PFSK-1 (cell line): Measurements from ENCODE around the gene LOXHD1.

Experiments used
- FOXP2 ChIP-seq: optimal IDR thresholded peaks from 2 replicates; pipeline ENCODE3; 2011; ENCODE audit warnings: borderline replicate concordance, control low read depth, inconsistent platforms; ENCODE audit not compliant: insufficient read depth; ENCODE audit errors: extremely low read length, extremely low read depth
- POLR2AphosphoS5 ChIP-seq: IDR thresholded peaks from 2 replicates; pipeline ENCODE4 v1.6.1; 2012; ENCODE audit warnings: low read depth, mild to moderate bottlenecking, control low read depth, low read length, moderate library complexity
- SIN3A ChIP-seq: IDR thresholded peaks from 2 replicates; pipeline ENCODE4 v1.6.1; 2012; ENCODE audit warnings: mild to moderate bottlenecking, low read length, moderate library complexity, borderline replicate concordance; ENCODE audit not compliant: insufficient read depth
- TAF1 ChIP-seq: IDR thresholded peaks from 2 replicates; pipeline ENCODE4 v1.6.1; 2012; ENCODE audit warnings: low read length, control low read depth, borderline replicate concordance; ENCODE audit not compliant: insufficient read depth
- TF ChIP-seq, protein P1 (sequence below), 2 experiments: IDR thresholded peaks; 2 replicates each; pipeline versions ENCODE4 v1.6.1 to v1.8.0; 2011 to 2012; ENCODE audit warnings: low read depth in 2 of 2, low read length in 2 of 2, control low read depth in 1 of 2, inconsistent platforms in 1 of 2, mild to moderate bottlenecking in 1 of 2, moderate library complexity in 1 of 2; ENCODE audit not compliant: insufficient read depth in 1 of 2

The LOXHD1 gene

DNA sequence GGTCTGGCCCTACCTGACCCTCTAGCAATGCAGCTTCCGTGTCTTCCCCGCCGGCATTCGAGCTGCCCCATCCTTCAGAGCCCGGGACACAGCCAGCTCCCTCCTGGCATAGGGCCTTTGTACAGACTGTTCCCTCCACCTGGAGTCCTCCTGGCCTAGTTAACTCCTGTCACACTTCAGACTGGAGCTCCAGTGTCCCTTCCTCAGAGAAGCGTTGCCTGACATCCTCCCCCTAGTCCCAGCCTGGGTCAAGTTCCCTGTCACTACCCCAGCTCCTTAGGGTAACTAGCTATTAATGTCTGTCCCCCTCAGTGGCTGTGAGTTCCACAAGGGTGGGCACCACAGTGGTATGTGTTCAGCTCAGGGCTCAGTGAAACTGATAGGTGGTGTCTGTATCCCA lies 45.5 kb upstream of the LOXHD1 start:
- no peak for TF ChIP-seq POLR2AphosphoS5
- TF ChIP-seq SIN3A, result no peak
- TF ChIP-seq FOXP2, result no peak
- TF ChIP-seq, protein P1, sequence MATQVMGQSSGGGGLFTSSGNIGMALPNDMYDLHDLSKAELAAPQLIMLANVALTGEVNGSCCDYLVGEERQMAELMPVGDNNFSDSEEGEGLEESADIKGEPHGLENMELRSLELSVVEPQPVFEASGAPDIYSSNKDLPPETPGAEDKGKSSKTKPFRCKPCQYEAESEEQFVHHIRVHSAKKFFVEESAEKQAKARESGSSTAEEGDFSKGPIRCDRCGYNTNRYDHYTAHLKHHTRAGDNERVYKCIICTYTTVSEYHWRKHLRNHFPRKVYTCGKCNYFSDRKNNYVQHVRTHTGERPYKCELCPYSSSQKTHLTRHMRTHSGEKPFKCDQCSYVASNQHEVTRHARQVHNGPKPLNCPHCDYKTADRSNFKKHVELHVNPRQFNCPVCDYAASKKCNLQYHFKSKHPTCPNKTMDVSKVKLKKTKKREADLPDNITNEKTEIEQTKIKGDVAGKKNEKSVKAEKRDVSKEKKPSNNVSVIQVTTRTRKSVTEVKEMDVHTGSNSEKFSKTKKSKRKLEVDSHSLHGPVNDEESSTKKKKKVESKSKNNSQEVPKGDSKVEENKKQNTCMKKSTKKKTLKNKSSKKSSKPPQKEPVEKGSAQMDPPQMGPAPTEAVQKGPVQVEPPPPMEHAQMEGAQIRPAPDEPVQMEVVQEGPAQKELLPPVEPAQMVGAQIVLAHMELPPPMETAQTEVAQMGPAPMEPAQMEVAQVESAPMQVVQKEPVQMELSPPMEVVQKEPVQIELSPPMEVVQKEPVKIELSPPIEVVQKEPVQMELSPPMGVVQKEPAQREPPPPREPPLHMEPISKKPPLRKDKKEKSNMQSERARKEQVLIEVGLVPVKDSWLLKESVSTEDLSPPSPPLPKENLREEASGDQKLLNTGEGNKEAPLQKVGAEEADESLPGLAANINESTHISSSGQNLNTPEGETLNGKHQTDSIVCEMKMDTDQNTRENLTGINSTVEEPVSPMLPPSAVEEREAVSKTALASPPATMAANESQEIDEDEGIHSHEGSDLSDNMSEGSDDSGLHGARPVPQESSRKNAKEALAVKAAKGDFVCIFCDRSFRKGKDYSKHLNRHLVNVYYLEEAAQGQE (IDR thresholded peaks at IDR 0.05; ENCODE audit: insufficient read depth in 1 of 2, low read depth in 2 of 2, low read length in 2 of 2), result no peak
- no peak for TF ChIP-seq TAF1

DNA sequence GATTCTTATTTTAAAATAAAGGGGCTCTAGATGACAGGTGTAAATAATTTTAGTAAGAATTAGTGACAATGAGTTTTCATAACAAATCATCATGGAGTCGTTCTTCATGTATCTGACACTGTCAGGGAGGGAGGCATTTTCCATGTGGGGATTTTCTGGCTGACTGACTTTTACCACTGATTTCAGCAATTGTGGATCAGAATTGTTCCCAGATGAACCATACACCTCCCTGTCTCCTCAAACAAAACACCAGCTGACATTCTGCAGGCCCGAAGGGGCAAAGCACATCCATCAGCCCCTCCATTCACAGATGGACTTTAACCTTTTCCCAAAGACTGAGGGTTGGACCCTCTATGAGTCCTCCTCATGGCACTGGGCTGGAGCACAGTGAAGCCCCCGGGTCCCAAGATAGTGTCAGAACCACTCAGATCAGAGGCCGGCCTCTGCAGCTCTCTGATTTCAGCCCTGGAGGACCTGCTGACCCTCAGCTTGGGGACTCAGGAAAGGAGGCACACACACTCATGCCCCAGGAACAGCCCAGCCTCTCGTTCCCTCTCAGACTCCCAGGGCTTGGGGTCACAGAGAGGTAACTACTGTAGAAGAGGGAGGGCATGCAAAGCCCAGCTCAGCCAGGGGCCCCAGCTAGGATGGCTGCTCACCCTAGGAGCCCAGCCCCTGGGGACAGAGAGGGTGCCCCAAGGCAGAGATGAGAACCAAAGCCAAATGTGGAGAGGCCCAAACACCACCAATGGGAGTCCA lies 43.2 kb upstream of the LOXHD1 start:
- TF ChIP-seq POLR2AphosphoS5 (no peak), FOXP2 (no peak), TAF1 (no peak)

DNA sequence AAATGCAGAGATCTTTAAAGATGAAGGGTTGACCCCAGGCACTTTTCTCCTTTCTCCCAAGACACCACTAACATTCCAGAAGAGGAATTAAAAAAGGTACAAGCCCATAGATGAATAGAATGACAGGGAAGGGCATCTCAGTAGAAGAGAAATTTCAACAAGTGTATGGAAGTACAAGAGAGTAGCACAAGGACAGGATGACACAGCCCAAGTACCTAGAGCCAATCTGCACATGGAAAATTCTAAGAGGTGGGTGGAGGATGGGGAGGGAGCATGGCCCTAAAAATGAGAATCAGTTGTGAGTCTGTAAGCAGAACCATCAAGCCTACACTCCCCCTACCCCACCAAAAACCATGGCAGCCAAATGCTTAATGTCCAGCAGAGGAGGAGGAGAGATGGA lies 39.7 kb upstream of the LOXHD1 start:
- TF ChIP-seq, protein P1 (IDR thresholded peaks at IDR 0.05; ENCODE audit: insufficient read depth in 1 of 2, low read depth in 2 of 2, low read length in 2 of 2), result no peak
- no peak for TF ChIP-seq POLR2AphosphoS5
- TF ChIP-seq FOXP2, result no peak
- TF ChIP-seq SIN3A, result no peak
- TF ChIP-seq TAF1, result no peak

DNA sequence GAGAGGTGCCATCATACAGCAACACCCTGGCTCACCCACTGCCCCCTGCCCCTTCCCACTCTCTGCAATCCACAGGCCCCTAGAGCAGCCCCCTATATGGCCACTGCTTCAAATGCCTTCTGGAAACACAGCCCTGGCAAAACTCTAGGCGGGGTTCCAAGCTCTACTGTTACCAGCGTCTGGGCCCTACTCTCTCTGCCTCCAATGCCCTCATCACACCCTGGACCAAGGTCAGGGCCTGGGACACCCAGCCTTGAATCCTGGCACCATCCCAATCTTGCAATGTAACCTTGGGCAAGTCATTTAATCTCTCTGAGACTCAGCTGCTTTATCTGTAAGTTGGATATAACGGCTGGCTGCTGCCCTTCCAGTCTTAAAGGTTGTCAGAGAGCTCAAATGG lies 39.2 kb upstream of the LOXHD1 start:
- TF ChIP-seq POLR2AphosphoS5 (no peak), TAF1 (no peak), SIN3A (no peak), FOXP2 (no peak)
- TF ChIP-seq, protein P1 (IDR thresholded peaks at IDR 0.05; ENCODE audit: insufficient read depth in 1 of 2, low read depth in 2 of 2, low read length in 2 of 2), result no peak

DNA sequence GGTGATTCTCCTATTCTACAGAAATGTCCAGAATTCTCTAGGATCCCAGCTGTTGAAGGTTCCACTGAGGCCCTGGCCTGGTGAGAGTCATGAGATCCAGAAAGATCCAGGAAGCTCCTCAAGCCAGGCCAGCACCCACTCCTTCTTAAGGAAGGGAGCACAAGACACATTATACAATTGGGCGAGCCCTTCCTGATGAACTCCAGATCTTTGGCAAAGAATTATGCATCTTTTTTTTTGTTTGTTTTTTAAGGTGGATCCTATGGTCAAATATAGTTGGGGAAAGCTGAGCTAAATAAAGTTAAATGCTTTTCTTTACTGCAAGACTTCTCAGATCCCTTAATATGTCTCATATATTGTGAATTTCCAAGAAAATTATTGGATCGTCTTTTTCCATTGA lies 37.0 kb upstream of the LOXHD1 start:
- TF ChIP-seq TAF1 (no peak), SIN3A (no peak), FOXP2 (no peak), POLR2AphosphoS5 (no peak)
- TF ChIP-seq, protein P1 (IDR thresholded peaks at IDR 0.05; ENCODE audit: insufficient read depth in 1 of 2, low read depth in 2 of 2, low read length in 2 of 2), result no peak
